ENCODE results near the gene CACNA2D1. TPM values are rescaled to one million over a fixed set of nuclear protein-coding genes. Genes with fewer than 3 reads are reported as not detected.

Gene CACNA2D1
- total RNA-seq, 3 donors from 2014 or later (not counting 1 experiment from before 2014, with no cell fraction given): not detected

- DNase-seq (no peak), ATAC-seq (no peak)
- Mint-ChIP-seq H3K27ac (no peak overlapping the region), H3K4me3 (no peak overlapping the region), H3K9me3 (peaks cover 13 to 20% of the 10 kb centered on the region in 2 donors), H3K36me3 (peaks cover 10% of the 10 kb centered on the region), H3K4me1 (no peaks in the 10 kb centered on the region), H3K27me3 (ENCODE audit: low read depth in 2 of 2) (no peaks in the 10 kb centered on the region)
- Histone ChIP-seq H3K36me3 (ENCODE audit: control insufficient read depth, insufficient read depth, low read length) (no peaks in the 10 kb centered on the region), H3K9me3 (ENCODE audit: control insufficient read depth, insufficient read depth, low read length) (peaks cover 4% of the 10 kb centered on the region), H3K27ac (ENCODE audit: low read length) (no peak overlapping the region), H3K4me3 (ENCODE audit: low read length) (no peak overlapping the region), H3K27me3 (ENCODE audit: control insufficient read depth, insufficient read depth, low read length) (no peaks in the 10 kb centered on the region), H3K4me1 (ENCODE audit: control insufficient read depth, insufficient read depth, low read length) (no peaks in the 10 kb centered on the region)
- no CpG with 5 or more reads among the region's 1 CpG for WGBS (ENCODE audit: insufficient coverage)
- TF ChIP-seq CTCF (IDR thresholded peaks at IDR 0.05): no peak
- intact Hi-C loops (cut with micrococcal nuclease): no loop called here
These were observed 45.6 kb downstream of the CACNA2D1 start for GRCh38 chr7:82397879-82398524.

GRCh38 chr7:82396343-82396742 is 47.2 kb downstream of the CACNA2D1 start:
- Histone ChIP-seq H3K27me3 (ENCODE audit: control insufficient read depth, insufficient read depth, low read length) (no peaks in the 10 kb centered on the region), H3K27ac (ENCODE audit: low read length) (no peak overlapping the region), H3K4me3 (ENCODE audit: low read length) (no peak overlapping the region), H3K9me3 (ENCODE audit: control insufficient read depth, insufficient read depth, low read length) (peaks cover 8% of the 10 kb centered on the region), H3K4me1 (ENCODE audit: control insufficient read depth, insufficient read depth, low read length) (no peaks in the 10 kb centered on the region), H3K36me3 (ENCODE audit: control insufficient read depth, insufficient read depth, low read length) (no peaks in the 10 kb centered on the region)
- Mint-ChIP-seq H3K9me3 (peaks cover 11 to 13% of the 10 kb centered on the region in 2 donors), H3K27ac (no peak overlapping the region), H3K4me1 (no peaks in the 10 kb centered on the region), H3K36me3 (peaks cover 10% of the 10 kb centered on the region), H3K4me3 (no peak overlapping the region), H3K27me3 (ENCODE audit: low read depth in 2 of 2) (no peaks in the 10 kb centered on the region)
- intact Hi-C loops (cut with micrococcal nuclease): no loop called here
- TF ChIP-seq CTCF (IDR thresholded peaks at IDR 0.05): no peak
- WGBS (ENCODE audit: insufficient coverage): 83% methylated on average over 1 of the region's 1 CpG
- ATAC-seq (no peak), DNase-seq (no peak)

GRCh38 chr7:82395147-82395546 is 48.4 kb downstream of the CACNA2D1 start:
- H3K27ac Mint-ChIP-seq: no peak overlapping the region
- no peak for ATAC-seq
- WGBS (ENCODE audit: insufficient coverage): 80% methylated on average over 1 of the region's 4 CpGs

More at GRCh38 chr7:82395147-82395546, 48.4 kb downstream of the CACNA2D1 start:
- no peaks in the 10 kb centered on the region for H3K4me1 ChIP-seq (ENCODE audit: control insufficient read depth, insufficient read depth, low read length)
- H3K4me3 Mint-ChIP-seq: no peak overlapping the region
- H3K27me3 ChIP-seq (ENCODE audit: control insufficient read depth, insufficient read depth, low read length): no peaks in the 10 kb centered on the region
- H3K27me3 Mint-ChIP-seq (ENCODE audit: low read depth in 2 of 2): no peaks in the 10 kb centered on the region
- no peak for TF ChIP-seq CTCF (IDR thresholded peaks at IDR 0.05)
- H3K27ac ChIP-seq (ENCODE audit: low read length): no peak overlapping the region
- H3K36me3 ChIP-seq (ENCODE audit: control insufficient read depth, insufficient read depth, low read length): no peaks in the 10 kb centered on the region
- H3K9me3 ChIP-seq (ENCODE audit: control insufficient read depth, insufficient read depth, low read length): peaks cover 8% of the 10 kb centered on the region
- H3K36me3 Mint-ChIP-seq: peaks cover 10% of the 10 kb centered on the region
- no peak for DNase-seq
- peaks cover 11 to 13% of the 10 kb centered on the region in 2 donors for H3K9me3 Mint-ChIP-seq
- no peak overlapping the region for H3K4me3 ChIP-seq (ENCODE audit: low read length)
- intact Hi-C loops (cut with micrococcal nuclease): no loop called here
- no peaks in the 10 kb centered on the region for H3K4me1 Mint-ChIP-seq
